ENCODE measurements around the gene TFF2.

The TFF2 gene

DNA sequence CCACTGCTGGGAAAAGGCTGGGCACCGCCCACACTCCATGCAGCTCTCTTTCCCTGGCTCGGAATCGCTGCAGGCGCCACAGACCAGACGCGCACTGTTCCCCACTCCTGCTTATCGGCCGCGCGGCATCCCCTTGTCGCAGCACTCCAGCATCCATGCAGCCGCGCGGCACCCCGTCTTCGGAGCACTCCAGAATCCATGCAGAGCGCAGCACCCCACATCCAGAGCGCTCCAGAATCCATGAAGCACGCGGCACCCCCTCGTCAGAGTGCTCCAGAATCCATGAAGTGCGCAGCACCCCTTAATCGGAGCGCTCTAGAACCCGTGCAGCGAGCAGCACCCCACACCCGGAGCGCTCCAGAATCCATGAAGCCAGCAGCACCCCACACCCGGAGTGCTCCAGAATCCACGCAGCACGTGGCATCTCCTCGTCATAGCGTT lies 45.1 kb downstream of the TFF2 start:
- DNase-seq (ENCODE audit: low read depth): no peak

DNA sequence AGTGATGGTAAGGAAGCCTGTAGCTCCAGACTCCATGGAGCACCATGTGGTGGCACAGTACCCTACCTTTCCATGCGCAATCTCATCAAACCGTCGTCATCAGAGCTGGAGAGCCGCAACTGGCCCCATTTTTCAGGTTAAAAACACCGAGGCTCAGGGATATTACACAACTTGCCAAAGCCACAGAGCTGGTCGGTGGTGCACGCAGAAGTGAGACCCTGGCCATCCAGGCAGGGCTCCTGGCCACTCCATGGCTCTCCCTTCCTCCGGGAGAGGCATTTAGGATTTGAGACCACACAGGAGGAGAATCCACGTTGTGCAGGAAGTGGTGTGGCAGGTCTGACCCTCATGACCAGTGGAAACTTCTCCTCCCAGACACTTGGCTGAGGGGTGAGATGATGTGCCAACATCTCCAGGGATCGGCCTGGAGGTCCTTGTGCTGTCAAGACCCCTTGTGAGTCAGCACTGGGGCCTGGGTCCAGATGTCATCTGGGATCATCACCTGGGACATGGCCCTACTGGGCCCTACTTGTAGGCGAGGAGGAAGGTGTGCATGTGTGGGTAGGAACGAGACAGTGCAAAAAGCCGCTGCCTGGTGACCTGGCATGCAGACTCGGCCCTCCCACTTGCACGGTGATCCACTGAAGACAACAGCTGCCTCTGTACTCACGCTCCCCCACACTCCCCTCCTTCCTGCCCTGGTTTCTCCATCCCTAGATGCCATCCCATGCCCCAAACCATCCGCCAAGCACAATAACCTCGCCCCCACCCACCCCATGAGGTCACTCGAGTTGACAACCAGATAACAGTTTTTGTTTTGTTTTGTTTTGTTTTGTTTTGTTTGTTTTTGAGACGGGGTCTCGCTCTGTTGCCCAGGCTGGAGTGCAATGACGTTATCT lies 46.0 kb downstream of the TFF2 start:
- DNase-seq (ENCODE audit: low read depth): no peak

DNA sequence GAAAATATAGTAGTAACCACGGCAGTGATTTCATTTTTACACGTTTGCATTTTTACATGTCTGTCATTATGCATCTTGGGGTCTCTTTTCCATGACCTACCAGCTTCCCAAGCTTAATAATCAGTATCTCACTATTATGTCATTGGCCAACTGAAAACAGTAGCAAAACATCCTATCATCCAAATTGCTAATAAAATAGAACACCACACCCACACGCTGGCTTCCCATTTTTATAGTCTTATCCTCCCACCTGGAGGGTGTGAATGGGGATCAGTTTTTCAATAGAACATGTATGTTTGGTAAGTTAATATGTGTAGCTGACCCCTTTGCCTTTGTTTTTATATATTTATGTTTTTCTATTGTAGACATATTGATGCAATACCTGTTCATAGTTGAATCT lies 47.4 kb downstream of the TFF2 start:
- DNase-seq (ENCODE audit: low read depth): no peak

DNA sequence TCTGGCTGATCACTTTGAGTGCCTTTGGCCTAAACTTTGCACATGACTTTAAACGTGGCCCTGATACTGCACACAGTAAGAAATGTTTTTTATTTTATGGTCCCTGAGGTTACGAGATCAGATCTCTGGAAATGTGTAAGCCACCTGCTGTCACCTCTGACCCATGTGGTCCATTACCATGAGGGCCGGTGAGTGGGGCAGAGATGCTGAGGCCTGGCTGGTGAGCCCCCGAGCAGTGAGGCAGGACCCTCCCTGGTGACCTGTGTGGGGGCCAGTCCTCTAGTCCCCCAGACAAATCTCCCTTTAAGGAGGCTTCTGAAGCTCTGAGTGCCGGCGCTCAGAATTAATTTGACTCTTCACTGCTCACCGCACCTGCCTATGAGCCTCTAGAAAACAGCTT lies 48.0 kb downstream of the TFF2 start:
- DNase-seq (ENCODE audit: low read depth): no peak

DNA sequence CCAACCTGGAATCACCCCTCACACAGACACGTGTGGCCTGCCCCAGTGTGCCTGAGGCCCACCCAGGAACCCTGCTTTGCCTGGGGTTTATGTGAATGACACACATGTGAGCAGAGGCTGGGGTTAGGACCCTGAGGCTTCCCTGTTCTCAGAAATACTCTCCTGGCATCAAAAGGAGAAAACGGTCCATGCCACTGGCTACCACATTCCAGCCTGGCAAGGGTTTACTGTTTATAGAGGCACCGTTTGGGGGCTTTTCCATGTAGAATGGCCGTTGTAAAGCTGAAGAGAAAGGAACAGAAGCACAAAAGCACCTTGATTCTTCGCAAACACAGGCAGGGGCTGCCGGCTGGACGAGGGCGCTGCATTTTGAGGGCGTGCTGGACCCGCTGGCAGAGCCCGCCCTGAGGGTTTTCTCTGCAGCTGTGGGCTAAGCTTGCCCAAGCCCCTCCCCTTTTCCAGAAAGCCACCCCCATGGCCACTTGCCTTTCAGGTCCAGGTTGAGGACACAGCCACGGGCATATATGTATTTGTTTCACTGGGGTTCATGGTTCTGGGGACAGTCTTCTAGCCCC lies 48.6 kb downstream of the TFF2 start:
- DNase-seq (ENCODE audit: low read depth): no peak

DNA sequence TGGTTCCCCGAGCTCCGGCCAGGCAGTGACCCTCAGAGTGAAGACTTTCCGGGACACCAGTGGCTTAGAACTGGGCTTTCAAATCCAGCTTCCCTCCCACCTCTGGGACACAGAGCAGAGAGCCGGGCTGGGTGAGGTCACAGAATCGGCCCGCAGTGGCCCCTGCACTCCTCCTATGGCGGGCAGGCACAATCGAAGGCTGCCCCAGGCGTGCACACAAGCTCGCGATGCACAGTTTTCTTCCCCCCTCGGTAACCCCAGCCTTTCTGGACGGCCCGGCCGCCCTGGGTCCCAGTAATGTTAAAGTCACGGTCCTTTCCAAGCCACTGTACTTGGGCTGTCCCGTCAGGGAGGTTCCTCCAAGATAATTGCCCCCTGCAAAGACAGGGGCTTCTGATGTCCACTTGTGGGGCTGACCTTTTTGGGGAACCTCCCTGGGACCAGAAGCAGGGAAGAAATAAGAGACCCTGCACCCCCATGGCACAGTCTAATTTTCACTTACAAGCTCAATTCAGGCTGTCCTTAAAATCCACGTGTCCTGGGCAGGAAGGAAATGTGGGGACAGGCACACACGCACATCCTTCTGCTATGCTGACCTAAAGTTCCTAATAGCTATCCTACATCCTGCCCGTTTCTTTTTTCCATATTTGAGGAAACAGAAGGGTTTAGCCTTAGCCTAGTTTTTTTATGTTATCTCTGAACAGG lies 49.3 kb downstream of the TFF2 start:
- no peak for DNase-seq (ENCODE audit: low read depth)

DNA sequence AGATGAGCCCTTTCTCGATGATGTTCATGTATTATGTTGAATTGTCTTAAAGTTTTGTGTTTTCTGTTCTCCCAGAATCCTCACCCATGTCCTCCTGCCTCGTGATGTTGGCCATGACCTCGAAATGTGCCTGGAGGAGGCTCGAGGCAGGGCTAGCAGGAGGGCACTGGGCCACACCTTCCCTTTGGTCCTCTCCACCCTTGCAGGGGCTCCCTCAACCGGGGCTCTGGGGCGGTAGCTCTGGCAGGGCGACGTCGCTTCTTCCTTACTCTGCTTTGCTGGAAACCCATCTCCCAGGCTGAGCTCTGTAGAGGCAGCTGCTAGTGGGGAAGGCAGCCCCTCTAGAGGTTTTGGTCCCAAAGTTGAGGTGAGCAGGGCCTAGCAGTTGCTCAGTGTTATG lies 49.8 kb downstream of the TFF2 start:
- DNase-seq (ENCODE audit: low read depth): no peak

DNA sequence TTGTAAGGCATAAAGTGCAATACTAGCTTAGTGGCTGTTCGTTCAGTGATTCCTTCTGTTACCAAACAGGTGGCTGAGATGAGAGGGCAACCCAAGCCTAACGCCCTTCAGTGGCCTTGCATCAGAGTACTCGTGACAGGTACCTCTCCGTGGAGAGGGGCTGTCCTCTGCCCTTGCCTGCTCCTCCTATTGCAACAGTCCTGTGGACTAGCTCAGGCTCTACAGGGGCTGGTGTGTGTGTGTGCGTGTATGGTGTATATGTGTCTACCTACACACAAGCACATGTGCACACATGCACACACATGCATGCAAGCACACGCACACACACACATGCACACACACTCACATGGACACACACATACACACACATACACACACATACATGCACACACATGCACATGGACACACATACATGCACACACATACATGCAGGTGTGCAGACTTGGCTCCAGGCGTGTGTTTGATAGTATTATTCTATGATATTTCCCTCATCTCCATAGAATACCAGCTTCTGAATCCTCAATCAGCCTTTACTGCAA lies 50.7 kb downstream of the TFF2 start:
- DNase-seq (ENCODE audit: low read depth): no peak

DNA sequence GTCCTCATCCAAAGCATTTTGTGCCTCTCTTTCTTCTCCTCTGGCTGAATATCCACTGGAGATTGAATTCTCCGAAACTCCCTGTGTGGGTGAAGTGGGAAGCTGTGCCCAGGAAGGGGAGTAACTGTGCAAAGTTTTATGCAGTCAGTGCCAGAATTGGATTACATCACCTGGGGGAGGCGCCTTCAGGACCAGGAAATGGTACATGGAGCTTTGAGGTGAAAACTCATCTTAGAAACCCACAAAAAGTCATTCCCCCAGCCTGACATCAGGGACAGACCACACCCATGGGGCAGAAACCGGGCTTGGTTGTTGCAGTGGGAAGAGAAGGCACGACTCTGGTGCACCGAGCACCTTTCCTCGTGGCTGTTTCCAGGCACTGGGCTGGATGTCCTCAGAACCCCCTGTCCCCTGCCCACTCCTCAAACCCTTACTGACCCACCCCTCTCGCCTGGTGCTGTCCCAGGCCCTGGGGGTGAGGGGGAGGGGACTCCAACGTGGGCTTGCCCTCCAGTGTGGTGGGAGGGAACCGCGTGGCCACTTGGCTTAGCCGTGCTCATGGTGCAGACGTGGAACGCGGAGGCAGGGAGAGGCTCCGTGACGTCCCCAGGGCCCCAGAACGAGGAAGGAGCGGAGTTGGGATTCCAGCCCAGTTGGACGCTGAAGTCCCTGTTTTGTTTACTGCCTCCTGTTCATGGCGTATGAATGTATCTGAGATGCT lies 51.3 kb downstream of the TFF2 start:
- DNase-seq (ENCODE audit: low read depth): no peak

DNA sequence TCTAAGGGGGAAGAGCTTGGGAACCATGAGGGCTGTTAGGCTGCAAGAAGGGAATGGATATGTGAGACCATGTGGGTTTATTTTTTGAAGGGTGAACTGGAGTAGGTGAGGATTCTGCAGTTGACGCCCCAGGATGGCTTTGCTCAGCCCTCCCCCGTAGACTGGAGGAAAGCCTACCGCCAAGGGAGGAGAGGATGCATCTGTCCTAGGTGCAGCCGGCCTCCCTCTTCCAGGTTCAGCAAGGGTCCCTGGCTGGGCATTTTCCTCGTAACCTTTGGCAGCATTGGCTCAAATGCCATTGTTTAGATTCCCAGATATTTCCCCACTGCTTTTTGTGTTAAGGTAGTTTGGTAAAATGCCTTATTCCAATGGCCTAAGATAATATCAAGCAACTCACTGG lies 52.1 kb downstream of the TFF2 start:
- DNase-seq (ENCODE audit: low read depth): no peak

DNA sequence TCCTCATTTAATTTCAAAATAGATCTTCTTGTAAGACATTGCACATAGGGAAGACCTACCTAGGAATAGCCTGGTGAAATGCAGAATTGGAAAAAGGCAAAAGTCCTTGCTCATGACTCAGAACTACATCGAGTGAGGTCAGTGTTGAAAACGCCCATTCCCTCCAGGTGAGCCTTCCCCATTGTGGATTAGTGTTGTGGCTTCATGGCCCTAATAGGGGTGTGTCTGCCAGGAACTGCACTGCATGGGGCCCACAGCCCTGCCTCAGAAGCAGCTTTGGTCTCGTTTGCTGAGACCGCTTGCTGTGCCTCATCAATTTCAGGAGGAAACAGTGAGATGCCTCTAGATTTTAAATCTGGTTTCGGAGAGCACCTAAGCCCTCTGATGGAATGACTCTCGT lies 52.6 kb downstream of the TFF2 start:
- DNase-seq (ENCODE audit: low read depth): no peak

DNA sequence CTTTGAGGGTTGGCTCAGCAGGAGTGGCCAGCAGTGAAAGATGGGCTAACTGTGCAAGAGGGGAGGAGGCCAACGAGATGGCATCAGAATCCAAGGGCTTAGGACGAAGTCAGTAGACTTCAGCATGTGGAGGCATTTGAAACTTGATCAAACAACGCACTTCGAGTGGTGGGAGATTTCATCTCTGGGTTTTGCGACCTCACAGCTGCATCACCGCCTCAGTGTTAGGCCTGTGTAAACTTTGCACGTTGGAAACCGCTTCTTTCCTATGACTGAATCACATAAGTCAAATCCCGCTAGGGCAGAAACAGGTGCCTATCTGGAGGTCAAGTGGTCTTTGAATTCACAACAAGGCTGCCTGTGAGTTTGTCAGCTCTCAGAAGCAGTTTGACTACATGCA lies 53.4 kb downstream of the TFF2 start:
- DNase-seq (ENCODE audit: low read depth): no peak

DNA sequence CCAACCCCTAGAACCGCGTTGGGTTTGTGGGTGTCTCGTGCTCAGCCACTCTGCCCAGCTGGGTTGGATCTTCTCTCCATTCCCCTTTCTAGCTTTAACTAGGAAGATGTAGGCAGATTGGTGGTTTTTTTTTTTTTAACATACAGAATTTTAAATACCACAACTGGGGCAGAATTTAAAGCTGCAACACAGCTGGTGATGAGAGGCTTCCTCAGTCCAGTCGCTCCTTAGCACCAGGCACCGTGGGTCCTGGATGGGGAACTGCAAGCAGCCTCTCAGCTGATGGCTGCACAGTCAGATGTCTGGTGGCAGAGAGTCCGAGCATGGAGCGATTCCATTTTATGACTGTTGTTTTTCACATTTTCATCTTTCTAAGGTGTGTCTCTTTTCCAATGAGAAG lies 54.3 kb downstream of the TFF2 start:
- no peak for DNase-seq (ENCODE audit: low read depth)

Measured in ELR (cell line).